Measurements from ENCODE around the gene FARSB. TPM values are rescaled to one million over a fixed set of nuclear protein-coding genes. Genes with fewer than 3 reads are reported as not detected.

FARSB gene
- total RNA-seq, 1 donor from 2014 or later, result 17.8 TPM

- DNase-seq (ENCODE audit: low spot score), result no peak
- intact Hi-C loops (cut with DNase I), result no loop called here
Observed at GRCh38 chr2:222521099-222521498, 134.8 kb downstream of the FARSB start.

Other genes starting within 250 kb of the FARSB start
- 1.0 TPM for gene SGPP2, start 231.5 kb downstream of the FARSB start, total RNA-seq
- 0.24 TPM for gene MOGAT1, start 15.6 kb upstream of the FARSB start, total RNA-seq
- gene ACSL3, start 204.9 kb upstream of the FARSB start, total RNA-seq, result 37.4 TPM

Measured in cardiac septum (tissue), 1 donor.